CD1c-positive myeloid dendritic cell (primary cell): ENCODE measurements around the gene MYCL.
"Not testable (repeated sequence)": the region's sequence is repeated elsewhere in the genome, so short reads cannot be mapped to it uniquely, and the experiment has no call there.

Experiments
- DNase-seq: peaks from one replicate; pipeline ENCODE4 v3.0.0-alpha.2; 2016; ENCODE audit errors: extremely low spot score

Gene MYCL

DNA sequence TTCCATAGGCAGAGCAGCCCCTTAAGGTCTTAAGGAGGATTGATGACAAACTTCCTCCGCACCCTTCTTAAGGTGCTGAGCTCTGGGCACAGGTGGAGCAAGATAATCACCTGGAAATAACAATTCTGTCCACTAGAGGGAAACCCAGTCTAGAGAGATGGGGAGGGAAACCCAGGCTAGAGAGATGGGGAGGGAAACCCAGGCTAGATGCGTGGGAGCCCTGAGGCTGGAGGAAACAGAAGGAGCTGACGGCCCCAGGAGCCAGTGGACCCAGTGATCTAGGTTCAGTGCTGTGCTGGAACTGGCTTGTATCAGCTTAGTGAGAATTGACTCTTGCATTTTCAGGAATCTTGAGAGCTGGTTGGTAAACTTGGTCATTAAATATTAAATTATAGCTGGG, 17.8 kb upstream of the MYCL start:
- peak; percentile 82 for DNase-seq

- DNase-seq: no peak
Observed at GRCh38 chr1:39917825-39918224, 16.1 kb upstream of the MYCL start.

- no peak for DNase-seq
Observed at GRCh38 chr1:39915499-39916129, 13.9 kb upstream of the MYCL start.

DNA sequence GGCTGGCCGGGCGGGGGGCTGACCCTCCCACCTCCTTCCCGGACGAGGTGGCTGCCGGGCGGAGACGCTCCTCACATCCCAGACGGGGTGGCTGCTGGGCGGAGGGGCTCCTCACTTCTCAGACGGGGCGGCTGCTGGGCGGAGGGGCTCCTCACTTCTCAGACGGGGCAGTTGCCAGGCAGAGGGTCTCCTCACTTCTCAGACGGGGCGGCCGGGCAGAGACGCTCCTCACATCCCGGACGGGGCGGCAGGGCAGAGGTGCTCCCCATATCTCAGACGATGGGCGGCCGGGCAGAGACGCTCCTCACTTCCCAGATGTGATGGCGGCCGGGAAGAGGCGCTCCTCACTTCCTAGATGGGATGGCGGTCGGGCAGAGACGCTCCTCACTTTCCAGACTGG, 11.4 kb upstream of the MYCL start:
- DNase-seq: not testable (repeated sequence)

DNA sequence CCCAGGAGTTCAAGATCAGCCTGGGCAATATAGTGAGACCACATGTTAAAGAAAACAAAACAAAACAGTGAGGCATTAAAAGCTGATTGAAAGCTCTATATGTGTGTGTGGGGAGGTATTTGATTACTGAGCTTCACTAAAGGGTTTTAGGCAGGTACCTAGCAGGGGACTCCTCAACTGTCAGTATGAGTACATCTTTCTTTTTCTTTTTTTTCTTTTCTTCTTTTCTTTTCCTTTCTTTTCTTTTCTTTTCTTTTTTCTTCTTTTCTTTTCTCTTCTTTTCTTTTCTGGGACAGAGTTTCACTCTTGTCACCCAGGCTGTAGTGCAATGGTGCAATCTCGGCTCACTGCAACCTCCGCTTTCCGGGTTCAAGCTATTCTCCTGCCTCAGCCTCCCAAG, 8.5 kb upstream of the MYCL start:
- DNase-seq: no peak

GRCh38 chr1:39908534-39908933, 6.8 kb upstream of the MYCL start:
- DNase-seq: no peak

GRCh38 chr1:39907528-39908453, 6.1 kb upstream of the MYCL start:
- DNase-seq: peak; percentile 86

DNA sequence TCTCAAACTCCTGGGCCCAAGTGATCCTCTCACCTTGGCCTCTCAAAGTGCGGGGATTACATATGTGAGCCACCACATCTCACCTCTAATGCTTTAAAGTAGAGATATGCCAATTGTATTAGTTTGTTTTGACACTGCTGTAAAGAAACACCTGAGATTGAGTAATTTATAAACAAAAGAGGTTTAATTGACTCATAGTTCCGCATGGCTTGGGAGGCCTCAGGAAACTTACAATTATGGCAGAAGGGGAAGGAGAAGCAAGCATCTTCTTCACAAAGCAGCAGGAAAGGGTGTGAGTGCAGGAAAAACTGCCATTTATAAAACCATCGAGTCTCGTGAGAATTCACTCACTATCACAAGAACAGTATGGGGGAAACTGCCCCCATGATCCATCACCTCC, 3.5 kb upstream of the MYCL start:
- peak; percentile 42 for DNase-seq

DNA sequence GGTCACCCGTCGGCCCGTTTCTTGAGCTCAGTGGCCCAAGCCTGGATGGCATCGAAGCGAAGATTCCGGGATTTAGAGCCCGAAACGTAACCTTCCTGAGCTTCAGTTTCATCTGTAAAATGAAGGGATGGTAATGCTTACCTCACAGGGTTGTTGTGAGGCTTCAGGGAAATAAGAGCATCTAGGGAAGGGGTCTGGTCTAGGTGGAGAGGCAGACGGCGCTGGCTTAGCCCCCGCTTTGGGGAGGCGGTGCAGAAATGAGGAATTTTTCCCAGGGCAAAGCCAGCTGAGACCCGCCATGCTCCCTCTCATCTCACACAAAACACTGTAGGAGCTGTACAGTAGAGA, 717 bp upstream of the MYCL start:
- no peak for DNase-seq

GRCh38 chr1:39901464-39901713, 328 bp downstream of the MYCL start:
- DNase-seq: peak; percentile 69

DNA sequence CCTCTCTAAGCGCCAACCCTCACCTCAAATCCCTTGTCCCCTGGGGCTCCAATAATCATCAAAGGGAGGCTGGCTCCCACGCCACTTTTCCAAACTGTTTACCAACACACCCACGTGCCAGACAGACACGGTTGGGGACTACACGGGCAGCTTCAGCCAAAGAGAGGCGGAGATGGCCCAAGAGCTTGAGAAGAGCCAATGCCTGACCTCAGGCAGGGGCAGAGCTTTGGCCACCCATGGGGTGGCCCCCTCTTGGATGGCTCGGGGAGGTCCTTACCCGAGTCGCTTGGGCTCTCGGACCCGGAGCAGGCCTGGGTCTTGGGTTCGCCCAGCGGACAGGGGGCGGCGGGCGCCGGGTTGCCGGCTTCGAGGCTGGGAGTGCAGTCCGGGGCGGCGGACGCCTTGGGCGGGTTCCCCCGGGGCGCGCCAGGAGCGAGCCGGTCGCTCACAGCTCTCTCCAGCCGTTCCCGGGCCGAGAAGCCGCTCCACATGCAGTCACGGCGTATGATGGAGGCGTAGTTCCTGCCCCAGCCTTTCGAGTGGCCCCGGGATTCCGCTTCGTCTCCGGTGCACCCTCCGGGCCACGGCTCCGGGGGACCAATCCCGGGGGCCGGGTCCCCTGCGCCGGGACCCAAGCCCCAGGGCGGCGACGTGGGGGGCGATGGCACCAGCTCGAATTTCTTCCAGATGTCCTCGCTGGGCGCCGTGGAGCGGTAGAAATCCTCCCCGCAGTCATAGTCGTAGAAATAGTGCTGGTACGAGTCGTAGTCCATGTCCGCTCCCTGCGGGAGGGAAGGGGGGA, 854 bp downstream of the MYCL start:
- peak; percentile 46 for DNase-seq

DNA sequence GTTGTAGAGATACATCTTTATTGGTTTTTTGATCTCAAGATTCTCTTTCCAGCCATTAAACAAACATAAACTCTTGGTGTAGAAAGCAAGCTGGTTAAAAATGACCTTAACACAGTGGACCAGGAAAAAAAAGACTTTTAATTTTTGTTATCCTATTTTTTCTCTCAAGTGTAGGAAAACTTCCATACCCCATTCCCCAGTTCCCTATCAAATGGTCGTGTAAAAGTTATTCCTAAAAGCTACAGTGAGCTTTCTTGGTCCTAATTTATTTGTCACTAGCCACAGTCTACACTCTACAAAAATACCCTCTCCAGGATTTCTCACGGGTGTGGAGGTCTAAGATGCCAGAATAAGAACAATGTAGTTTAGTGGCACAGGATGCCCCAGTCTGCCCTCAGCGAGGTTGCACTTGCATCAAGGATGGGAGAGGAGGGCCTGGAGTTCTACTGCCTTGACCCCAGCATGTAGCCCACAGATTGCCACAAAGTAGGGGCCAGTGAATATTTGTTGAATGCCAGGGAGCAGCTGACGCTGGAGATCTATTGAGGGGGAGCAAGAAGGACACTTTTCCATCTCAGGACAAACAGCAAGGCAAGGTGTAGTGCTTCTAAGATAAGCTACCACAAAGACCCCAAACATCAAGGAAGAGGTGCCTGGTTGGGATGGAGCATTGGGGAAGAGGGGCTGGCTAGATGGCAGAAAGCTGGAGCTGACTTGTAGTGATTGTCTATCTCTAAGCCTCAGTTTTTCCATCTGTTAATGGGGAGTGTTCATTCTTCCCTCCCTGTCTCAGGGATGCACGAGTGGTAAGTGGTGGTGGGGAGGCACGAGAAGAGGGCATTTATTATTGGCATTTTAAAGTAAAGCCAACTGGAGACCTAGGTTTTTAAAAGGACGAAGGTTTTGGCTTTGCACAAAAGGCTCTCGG, 1.8 kb downstream of the MYCL start:
- no peak for DNase-seq

DNA sequence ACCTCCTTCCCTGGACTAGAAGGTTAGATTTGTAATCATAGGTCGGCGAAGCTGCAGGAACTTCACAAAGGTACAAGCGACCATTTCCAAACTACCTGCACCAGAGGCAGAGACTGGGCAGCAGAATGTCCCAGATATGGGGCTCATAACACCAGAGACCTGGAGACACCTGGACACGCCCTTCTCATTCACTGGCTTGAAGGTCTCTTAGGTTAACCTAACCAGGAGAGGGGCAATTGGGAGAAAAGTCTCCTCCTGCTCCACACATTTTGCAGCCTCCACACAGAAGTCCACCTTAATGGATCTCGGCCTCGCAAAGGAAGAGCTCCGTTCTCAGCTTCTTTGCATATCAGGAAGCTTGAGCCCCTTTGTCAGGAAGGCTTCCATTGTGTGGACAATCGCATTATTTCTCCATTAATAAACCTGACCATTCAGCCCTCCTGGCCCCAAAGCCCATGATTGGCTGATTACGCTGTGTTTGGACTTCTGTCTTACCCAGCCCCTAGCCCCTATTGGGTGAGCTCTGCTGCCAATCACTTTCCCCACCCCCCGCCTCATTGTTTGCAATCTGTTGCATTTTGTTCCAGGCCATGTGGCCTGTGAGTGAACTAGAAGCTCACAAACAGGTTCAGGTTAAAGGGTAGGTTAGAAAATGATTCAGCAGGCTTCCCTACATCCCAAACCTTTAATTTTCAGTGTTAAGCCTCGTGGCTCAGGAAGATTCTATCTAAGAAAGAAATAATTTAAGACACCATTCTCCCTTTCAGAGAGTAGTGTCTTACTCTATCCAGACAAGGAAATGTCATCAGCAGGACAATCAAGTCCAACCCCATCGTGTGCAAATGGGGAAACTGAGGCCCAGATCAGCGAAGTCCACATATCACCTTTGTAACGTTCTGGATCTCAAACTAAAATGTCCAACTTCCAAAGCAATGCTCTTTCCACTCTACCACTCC, 2.8 kb downstream of the MYCL start:
- no peak for DNase-seq

DNA sequence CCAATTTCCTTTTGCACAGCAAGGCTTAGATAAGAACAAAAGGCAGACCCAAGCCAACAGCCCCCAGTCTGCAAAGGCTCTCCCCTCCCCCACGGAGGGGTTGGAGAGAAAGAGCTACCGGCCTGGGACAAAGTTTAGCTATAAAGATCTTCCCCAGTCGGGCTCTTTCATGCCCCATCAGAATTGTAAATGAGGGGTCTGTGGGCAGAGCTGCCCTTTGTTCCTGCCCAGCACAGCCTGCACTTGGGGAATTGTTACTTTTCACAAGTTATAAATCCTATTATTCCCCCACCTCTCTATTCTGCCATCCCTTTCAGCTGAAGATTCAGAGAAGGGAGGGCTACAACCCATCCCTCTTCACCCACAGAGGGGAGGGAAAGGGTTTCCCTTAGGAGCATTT, 3.5 kb downstream of the MYCL start:
- DNase-seq: no peak

DNA sequence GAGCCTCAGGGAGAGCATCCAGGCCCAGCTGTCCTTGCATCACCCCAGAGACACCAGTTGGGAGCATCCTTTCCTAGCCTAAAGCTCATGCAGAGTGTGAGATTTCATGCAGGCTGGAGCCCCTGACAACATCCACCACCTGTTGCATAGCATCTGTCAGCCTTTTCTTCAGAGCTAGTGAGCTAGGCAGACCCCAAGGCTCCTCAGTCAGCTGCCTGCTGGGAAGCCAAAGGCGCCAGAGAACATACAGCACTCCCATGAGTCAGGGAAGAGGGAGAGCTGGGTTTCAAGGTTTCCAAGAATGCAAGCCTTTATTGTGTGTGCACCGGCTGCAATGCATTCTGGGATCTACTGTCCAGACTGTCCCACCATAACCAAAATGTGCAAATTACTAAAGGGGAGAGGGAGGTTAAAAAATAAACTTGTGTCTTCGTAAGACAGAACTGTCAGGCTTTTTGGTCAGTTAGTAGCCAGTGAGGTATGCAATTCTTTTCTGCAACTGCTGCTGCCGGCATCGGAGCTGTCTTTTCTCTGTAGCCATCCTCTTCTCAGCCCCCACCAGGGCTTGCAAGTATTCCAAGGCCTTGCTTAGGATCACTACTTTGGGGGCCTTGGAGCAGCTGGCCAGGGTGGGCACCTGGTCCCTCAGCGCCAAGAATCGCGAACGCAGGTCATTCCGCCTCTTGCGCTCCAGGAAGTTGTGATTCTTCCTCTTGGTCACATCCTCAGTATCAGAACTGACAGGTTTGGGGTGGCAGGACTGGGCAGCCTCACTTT, 4.6 kb downstream of the MYCL start:
- no peak for DNase-seq

- DNase-seq: no peak
Observed at GRCh38 chr1:39895731-39896480, 5.8 kb downstream of the MYCL start.

DNA sequence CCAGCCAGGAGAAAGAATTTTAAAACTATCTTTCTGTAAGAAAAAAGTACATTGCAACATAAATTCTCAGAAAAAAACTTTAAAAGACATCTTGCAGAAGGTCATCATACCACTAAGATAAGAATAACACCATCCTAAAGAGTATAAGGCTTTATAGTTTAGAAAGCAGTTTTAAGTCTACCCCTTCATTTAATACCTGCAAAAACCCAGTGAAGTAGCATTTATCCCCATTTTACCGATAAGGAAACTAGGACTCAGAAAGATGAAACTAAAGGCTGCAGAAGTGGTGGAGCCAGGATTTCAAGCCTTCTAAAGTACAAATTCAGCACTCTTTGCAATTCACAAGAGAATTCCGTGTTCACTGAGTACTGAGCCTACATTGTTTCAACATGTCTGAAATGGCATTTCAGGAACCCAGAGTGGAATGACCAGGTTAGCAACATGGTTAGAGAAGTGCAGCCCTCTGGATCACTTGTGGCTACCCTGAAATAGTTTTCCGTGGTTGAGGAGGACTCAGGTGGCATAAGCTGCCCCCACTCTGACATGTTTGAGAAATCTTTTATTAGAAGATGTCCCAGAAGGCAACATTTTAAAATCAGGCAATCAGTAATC, 6.7 kb downstream of the MYCL start:
- DNase-seq: peak; percentile 24
